Retinal pigment epithelial cell (primary cell): ENCODE data around the gene STARD10.

Experiments
- DNase-seq: peaks from one replicate; pipeline ENCODE4 v3.0.0-alpha.2; 2010; ENCODE audit warnings: low read depth
- H3K4me3 ChIP-seq: 2 replicates; pipeline ENCODE4 v1.5.1; 2011; ENCODE audit warnings: mild to moderate bottlenecking, low read length, control low read depth, moderate library complexity
- CTCF ChIP-seq: conservative IDR thresholded peaks from 2 replicates; pipeline ENCODE4 v1.5.1; 2011; ENCODE audit warnings: low read depth, low read length, control low read depth, inconsistent platforms

The STARD10 gene

DNA sequence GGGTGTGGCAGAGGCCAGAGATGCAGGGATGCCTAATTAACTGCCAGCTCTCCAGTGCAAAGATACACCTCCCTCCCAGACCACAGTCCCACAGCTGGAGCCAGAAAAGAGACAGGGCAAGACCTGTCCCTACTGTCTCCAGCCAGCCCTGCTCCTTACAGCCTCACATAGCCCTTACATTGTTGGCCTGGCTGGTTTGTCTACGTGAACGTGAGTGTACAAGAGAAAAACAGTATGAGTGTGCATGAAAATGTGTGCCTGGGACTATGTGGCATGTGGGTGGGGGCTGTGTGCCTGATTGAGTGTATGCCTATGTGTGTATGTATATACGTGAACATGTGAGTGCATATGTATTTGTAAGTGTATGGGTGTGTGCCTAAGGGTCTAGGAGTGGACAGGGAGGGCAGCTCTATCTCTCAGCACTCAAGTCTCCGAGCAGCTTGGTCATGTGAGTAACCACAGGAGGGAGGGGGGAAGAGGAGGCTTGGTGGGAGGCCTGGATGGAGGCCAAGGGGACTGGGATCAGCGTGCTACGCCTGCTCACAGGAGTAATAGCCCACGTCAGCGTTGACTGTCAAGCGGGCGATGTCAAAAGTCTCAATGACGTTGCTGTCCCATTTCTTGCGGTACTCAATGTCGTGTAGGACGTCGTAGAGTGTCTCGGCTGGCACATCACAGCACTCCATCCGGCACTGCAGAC lies 35.0 kb downstream of the STARD10 start:
- peak; percentile 86 for DNase-seq
- no peak overlapping the region for H3K4me3 ChIP-seq
- TF ChIP-seq CTCF, result no peak

DNA sequence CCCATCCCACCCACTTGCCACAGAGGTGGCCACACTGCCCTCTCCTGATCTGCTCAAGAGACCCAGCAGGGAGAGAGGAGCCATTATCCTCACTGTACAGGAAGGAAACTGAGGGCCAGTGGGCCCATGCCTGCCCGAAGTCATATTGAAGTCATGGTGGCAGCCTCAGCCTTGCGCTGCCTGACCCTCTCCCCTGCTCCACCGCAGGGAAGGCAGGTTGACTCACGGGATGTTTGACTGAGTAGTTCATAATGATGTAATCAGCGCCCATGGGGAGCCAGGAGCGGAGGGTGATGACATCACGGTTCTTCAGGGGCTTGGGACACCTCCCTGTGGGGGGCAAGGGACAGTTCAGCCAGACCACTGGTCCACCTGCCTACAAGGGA lies 35.5 kb downstream of the STARD10 start:
- no peak overlapping the region for H3K4me3 ChIP-seq
- DNase-seq, result no peak
- TF ChIP-seq CTCF, result no peak

GRCh38 chr11:72755713-72756285 lies 38.0 kb downstream of the STARD10 start:
- no peak for DNase-seq
- no peak for TF ChIP-seq CTCF
- H3K4me3 ChIP-seq, result no peak overlapping the region

- DNase-seq, result no peak
- H3K4me3 ChIP-seq, result no peak overlapping the region
- TF ChIP-seq CTCF, result no peak
Observed at GRCh38 chr11:72754544-72755155, 39.2 kb downstream of the STARD10 start.

- no peak for TF ChIP-seq CTCF
- DNase-seq, result no peak
- no peak overlapping the region for H3K4me3 ChIP-seq
Observed at GRCh38 chr11:72754149-72754543, 39.7 kb downstream of the STARD10 start.

DNA sequence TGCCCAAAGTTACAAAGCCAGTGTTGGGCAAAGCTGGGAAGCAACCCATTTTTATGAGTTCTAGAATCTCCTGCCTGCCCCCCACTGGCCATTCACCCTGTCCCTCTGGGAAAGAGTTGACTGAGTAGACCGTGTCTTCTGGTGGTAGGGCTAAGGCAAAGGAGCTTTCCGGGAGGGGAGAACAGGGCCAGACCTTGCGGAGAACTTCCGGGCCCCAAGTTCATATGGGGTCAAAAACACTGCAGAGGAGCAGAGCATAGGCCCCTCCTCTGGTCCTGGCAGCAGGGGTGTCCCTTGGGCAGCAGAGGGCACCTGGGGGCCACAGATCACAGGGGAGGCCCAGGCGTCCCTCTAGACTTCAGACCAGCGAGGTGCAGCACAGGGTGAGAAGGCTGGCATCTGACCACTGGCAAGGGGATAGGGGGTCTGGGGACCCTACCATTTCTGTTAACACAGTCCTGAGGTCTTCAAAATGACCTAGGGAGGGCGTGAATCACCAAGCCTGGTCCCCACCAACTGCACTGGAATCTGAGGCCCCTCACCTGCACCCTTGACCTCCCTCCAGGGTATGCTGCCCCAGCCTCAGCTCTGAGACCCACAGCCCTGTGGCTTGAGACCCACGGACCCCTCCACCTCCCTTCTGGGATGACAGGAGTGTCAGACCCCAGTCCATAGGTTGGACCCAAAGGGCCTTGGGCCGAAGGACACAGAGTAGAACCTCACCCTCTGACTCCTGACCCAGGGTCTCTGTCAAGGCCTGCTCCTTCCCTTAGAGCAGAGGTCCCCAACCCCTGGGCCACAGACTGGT lies 40.3 kb downstream of the STARD10 start:
- H3K4me3 ChIP-seq, result no peak overlapping the region
- no peak for DNase-seq
- TF ChIP-seq CTCF, result no peak
